WI38 (cell line): Measurements from ENCODE around the gene RIC1.

ENCODE experiments used
- H3K4me3 ChIP-seq: 2 replicates; pipeline ENCODE4 v1.5.1; 2011; ENCODE audit warnings: low read depth, mild to moderate bottlenecking, control low read depth, low read length
- TF ChIP-seq, protein P1 (sequence below): IDR thresholded peaks from 2 replicates; pipeline ENCODE4 v1.5.1; 2012; ENCODE audit warnings: low read depth, mild to moderate bottlenecking, control low read depth, low read length

Gene RIC1

GRCh38 chr9:5611321-5612184, 17.4 kb upstream of the RIC1 start:
- no peak overlapping the region for H3K4me3 ChIP-seq
- TF ChIP-seq, protein P1, sequence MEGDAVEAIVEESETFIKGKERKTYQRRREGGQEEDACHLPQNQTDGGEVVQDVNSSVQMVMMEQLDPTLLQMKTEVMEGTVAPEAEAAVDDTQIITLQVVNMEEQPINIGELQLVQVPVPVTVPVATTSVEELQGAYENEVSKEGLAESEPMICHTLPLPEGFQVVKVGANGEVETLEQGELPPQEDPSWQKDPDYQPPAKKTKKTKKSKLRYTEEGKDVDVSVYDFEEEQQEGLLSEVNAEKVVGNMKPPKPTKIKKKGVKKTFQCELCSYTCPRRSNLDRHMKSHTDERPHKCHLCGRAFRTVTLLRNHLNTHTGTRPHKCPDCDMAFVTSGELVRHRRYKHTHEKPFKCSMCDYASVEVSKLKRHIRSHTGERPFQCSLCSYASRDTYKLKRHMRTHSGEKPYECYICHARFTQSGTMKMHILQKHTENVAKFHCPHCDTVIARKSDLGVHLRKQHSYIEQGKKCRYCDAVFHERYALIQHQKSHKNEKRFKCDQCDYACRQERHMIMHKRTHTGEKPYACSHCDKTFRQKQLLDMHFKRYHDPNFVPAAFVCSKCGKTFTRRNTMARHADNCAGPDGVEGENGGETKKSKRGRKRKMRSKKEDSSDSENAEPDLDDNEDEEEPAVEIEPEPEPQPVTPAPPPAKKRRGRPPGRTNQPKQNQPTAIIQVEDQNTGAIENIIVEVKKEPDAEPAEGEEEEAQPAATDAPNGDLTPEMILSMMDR, result no peak

DNA sequence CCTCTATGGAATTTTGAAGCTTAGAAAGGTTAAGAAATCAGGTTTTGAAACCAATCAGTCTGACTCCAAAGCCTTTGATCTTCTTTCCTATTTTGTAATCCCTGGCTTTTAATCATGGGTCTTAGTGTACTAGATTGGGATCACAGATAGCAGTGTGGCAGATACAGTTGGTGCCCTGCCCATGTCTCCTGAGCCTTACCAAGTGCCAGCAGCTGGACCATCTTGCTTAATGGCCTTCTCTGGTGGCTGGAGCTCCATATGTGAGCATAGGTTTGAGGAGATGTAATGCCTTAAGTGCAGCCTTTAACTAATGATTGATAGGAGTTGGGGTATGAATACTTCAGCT, 16.7 kb upstream of the RIC1 start:
- TF ChIP-seq, protein P1, result no peak
- no peak overlapping the region for H3K4me3 ChIP-seq

DNA sequence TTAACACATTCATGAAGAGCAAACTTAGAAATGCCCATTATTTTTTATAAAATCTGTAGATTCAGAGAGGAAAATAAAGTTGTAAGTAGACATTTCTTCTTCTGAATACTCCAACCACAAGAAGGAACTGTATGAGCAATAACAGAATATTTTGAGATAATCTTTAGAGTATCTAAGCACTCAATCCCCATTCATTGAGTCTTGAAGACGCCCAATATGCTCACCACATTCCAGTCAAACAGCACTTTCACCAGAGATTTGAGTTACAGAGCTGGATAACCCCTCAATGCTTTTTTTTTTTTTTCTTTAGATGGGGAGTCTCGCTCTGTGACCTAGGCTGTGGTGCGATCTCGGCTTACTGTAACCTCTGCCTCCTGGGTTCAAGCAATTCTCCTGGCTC, 14.7 kb upstream of the RIC1 start:
- TF ChIP-seq, protein P1, result no peak

GRCh38 chr9:5614985-5615384, 13.9 kb upstream of the RIC1 start:
- TF ChIP-seq, protein P1, result no peak
- H3K4me3 ChIP-seq, result no peak overlapping the region

More for the DNA sequence above, 14.7 kb upstream of the RIC1 start:
- H3K4me3 ChIP-seq, result no peak overlapping the region

- TF ChIP-seq, protein P1, result no peak
- no peak overlapping the region for H3K4me3 ChIP-seq
These were observed 11.2 kb upstream of the RIC1 start for GRCh38 chr9:5617749-5618148.

- TF ChIP-seq, protein P1, result no peak
- no peak overlapping the region for H3K4me3 ChIP-seq
These were observed 8.4 kb upstream of the RIC1 start for GRCh38 chr9:5620494-5620893.

GRCh38 chr9:5621327-5621726, 7.6 kb upstream of the RIC1 start:
- TF ChIP-seq, protein P1, result no peak
- no peak overlapping the region for H3K4me3 ChIP-seq
